ENCODE results near the gene VPS37C.

The VPS37C gene

GRCh38 chr11:61154528-61154927 lies 6.7 kb downstream of the VPS37C start:
- no peak for DNase-seq (ENCODE audit: low read depth, low spot score)

- DNase-seq (ENCODE audit: low read depth, low spot score), result peak; percentile 67
Measured at GRCh38 chr11:61153593-61154095, 7.6 kb downstream of the VPS37C start.

- DNase-seq (ENCODE audit: low read depth, low spot score), result peak; percentile 86
Measured at GRCh38 chr11:61152816-61153592, 8.2 kb downstream of the VPS37C start.

GRCh38 chr11:61151545-61152252 lies 9.5 kb downstream of the VPS37C start:
- no peak for DNase-seq (ENCODE audit: low read depth, low spot score)

- DNase-seq (ENCODE audit: low read depth, low spot score), result no peak
Measured at GRCh38 chr11:61150706-61151544, 10.3 kb downstream of the VPS37C start.

GRCh38 chr11:61149624-61150615 lies 11.3 kb downstream of the VPS37C start:
- no peak for DNase-seq (ENCODE audit: low read depth, low spot score)

- DNase-seq (ENCODE audit: low read depth, low spot score), result no peak
Measured at GRCh38 chr11:61147791-61148620, 13.2 kb downstream of the VPS37C start.

- DNase-seq (ENCODE audit: low read depth, low spot score), result no peak
Measured at GRCh38 chr11:61147271-61147670, 14.0 kb downstream of the VPS37C start.

- DNase-seq (ENCODE audit: low read depth, low spot score), result no peak
Measured at GRCh38 chr11:61146416-61146815, 14.8 kb downstream of the VPS37C start.

GRCh38 chr11:61145228-61146005 lies 15.8 kb downstream of the VPS37C start:
- DNase-seq (ENCODE audit: low read depth, low spot score), result no peak

GRCh38 chr11:61144511-61145179 lies 16.6 kb downstream of the VPS37C start:
- DNase-seq (ENCODE audit: low read depth, low spot score), result no peak

- DNase-seq (ENCODE audit: low read depth, low spot score), result no peak
Measured at GRCh38 chr11:61142424-61142823, 18.8 kb downstream of the VPS37C start.

GRCh38 chr11:61141601-61142028 lies 19.6 kb downstream of the VPS37C start:
- DNase-seq (ENCODE audit: low read depth, low spot score), result no peak

GRCh38 chr11:61140416-61140815 lies 20.8 kb downstream of the VPS37C start:
- DNase-seq (ENCODE audit: low read depth, low spot score), result no peak

- no peak for DNase-seq (ENCODE audit: low read depth, low spot score)
Measured at GRCh38 chr11:61139387-61139786, 21.8 kb downstream of the VPS37C start.

GRCh38 chr11:61138935-61139334 lies 22.3 kb downstream of the VPS37C start:
- peak; percentile 60 for DNase-seq (ENCODE audit: low read depth, low spot score)

- DNase-seq (ENCODE audit: low read depth, low spot score), result no peak
Measured at GRCh38 chr11:61134801-61135257, 26.4 kb downstream of the VPS37C start.

- DNase-seq (ENCODE audit: low read depth, low spot score), result no peak
Measured at GRCh38 chr11:61133956-61134662, 27.1 kb downstream of the VPS37C start.

Data from astrocyte of the hippocampus (primary cell).